Liver (tissue), 9 donors: ENCODE measurements around the gene TACC2. TPM values are rescaled to one million over a fixed set of nuclear protein-coding genes. Genes with fewer than 3 reads are reported as not detected.

Experiments used
- DNase-seq: peaks from one replicate; pipeline ENCODE4 v3.0.0-alpha.2; 2017; ENCODE audit warnings: low spot score
- H3K27ac ChIP-seq, 2 donors: one replicate each; pipeline ENCODE4 v1.7.0; 2013; ENCODE audit warnings: inconsistent platforms in 2 of 2, low read length in 2 of 2, control low read depth in 1 of 2, low read depth in 1 of 2, mild to moderate bottlenecking in 1 of 2
- H3K27me3 ChIP-seq, 4 donors: one replicate each; pipeline versions ENCODE4 v1.6.1 to v1.7.0; 2013; ENCODE audit warnings: low read length in 3 of 4, inconsistent platforms in 1 of 4, mild to moderate bottlenecking in 1 of 4, moderate library complexity in 1 of 4; ENCODE audit not compliant: control insufficient read depth in 4 of 4, insufficient read depth in 4 of 4
- H3K36me3 ChIP-seq, 4 donors: one replicate each; pipeline versions ENCODE4 v1.6.1 to v1.7.0; 2013; ENCODE audit warnings: low read length in 3 of 4, mild to moderate bottlenecking in 3 of 4, low read depth in 1 of 4, moderate library complexity in 1 of 4; ENCODE audit not compliant: control insufficient read depth in 4 of 4, insufficient read depth in 3 of 4
- H3K4me1 ChIP-seq, 4 donors: one replicate each; pipeline versions ENCODE4 v1.6.1 to v1.7.0; 2013; ENCODE audit warnings: low read length in 3 of 4, mild to moderate bottlenecking in 3 of 4, moderate library complexity in 1 of 4; ENCODE audit not compliant: control insufficient read depth in 4 of 4, insufficient read depth in 4 of 4
- H3K4me3 ChIP-seq, 3 donors: one replicate each; pipeline versions ENCODE4 v1.6.1 to v1.7.0; 2013; ENCODE audit warnings: low read length in 3 of 3, control low read depth in 1 of 3, low read depth in 1 of 3, mild to moderate bottlenecking in 1 of 3
- H3K9ac ChIP-seq, 2 donors: one replicate each; pipeline ENCODE4 v1.7.0; 2013; ENCODE audit warnings: low read length in 2 of 2, mild to moderate bottlenecking in 2 of 2, moderate library complexity in 2 of 2, control low read depth in 1 of 2, low read depth in 1 of 2
- H3K9me3 ChIP-seq, 4 donors: one replicate each; pipeline versions ENCODE4 v1.6.1 to v1.7.0; 2013; ENCODE audit warnings: low read length in 3 of 4; ENCODE audit not compliant: control insufficient read depth in 4 of 4
- ATF3 ChIP-seq: IDR thresholded peaks from 2 replicates; pipeline ENCODE4 v1.6.1; 2016; ENCODE audit warnings: antibody characterized with exemption
- EGR1 ChIP-seq, 2 donors: IDR thresholded peaks; 2 replicates each; pipeline ENCODE4 v1.6.1; 2016 to 2018; ENCODE audit warnings: antibody characterized with exemption in 2 of 2, low read depth in 2 of 2
- FOXA2 ChIP-seq: IDR thresholded peaks from 2 replicates; pipeline ENCODE4 v1.6.1; 2016; ENCODE audit warnings: antibody characterized with exemption
- GABPA ChIP-seq, 2 donors: IDR thresholded peaks in 1 of 2; conservative IDR thresholded peaks in 1 of 2; 2 replicates each; pipeline ENCODE4 v1.6.1; 2016; ENCODE audit warnings: antibody characterized with exemption in 2 of 2, mild to moderate bottlenecking in 1 of 2, moderate library complexity in 1 of 2
- HNF4G ChIP-seq: IDR thresholded peaks from 2 replicates; pipeline ENCODE4 v1.6.1; 2016; ENCODE audit warnings: antibody characterized with exemption
- JUND ChIP-seq, 2 donors: IDR thresholded peaks; 2 replicates each; pipeline ENCODE4 v1.6.1; 2016; ENCODE audit warnings: antibody characterized with exemption in 2 of 2
- MAX ChIP-seq: IDR thresholded peaks from 2 replicates; pipeline ENCODE4 v1.6.1; 2016; ENCODE audit warnings: antibody characterized with exemption
- NR2F2 ChIP-seq: IDR thresholded peaks from 2 replicates; pipeline ENCODE4 v1.6.1; 2016; ENCODE audit warnings: antibody characterized with exemption
- RAD21 ChIP-seq, 2 donors: IDR thresholded peaks; 2 replicates each; pipeline ENCODE4 v1.6.1; 2016; ENCODE audit warnings: antibody characterized with exemption in 2 of 2, mild to moderate bottlenecking in 2 of 2
- REST ChIP-seq: IDR thresholded peaks from 2 replicates; pipeline ENCODE4 v1.6.1; 2016; ENCODE audit warnings: antibody characterized with exemption, mild to moderate bottlenecking
- SP1 ChIP-seq: IDR thresholded peaks from 2 replicates; pipeline ENCODE4 v1.6.1; 2018; ENCODE audit warnings: antibody characterized with exemption, mild to moderate bottlenecking
- TAF1 ChIP-seq: conservative IDR thresholded peaks from 2 replicates; pipeline ENCODE4 v1.6.1; 2016; ENCODE audit warnings: antibody characterized with exemption, mild to moderate bottlenecking
- YY1 ChIP-seq: IDR thresholded peaks from 2 replicates; pipeline ENCODE4 v1.6.1; 2016; ENCODE audit warnings: antibody characterized with exemption, mild to moderate bottlenecking
- WGBS: extraction: QIAGEN DNeasy Blood & Tissue Kit; methylation state at CpG from one replicate; pipeline ENCODE4 v1.1.7; 2013; 5-methylcytosine and 5-hydroxymethylcytosine counted together
- polyA plus RNA-seq, 2 donors: library from polyadenylated mRNA; stranded (reverse) in 1 of 2; unstranded in 1 of 2; fragments of 200-250 nt in 1 of 2; fragments of >200 nt in 1 of 2; fragmentation: Nextera tagmentation in 1 of 2; extraction: Ambion mirVana in 1 of 2; gene quantifications; one replicate each; pipeline versions ENCODE4 v1.2.1 to v1.2.3, GENCODE V29; 2013 to 2015
- total RNA-seq, 2 donors: library from RNA; depleted of rRNA; stranded (reverse); fragments of >200 nt; gene quantifications; one replicate each; pipeline ENCODE4 v1.2.3, GENCODE V29; 2014
- donor health status: healthy.
- donor health status: healthy.
- donor health status: healthy.
- donor health status: healthy.
- donor health status: healthy.

The TACC2 gene
- total and polyA plus RNA-seq, 4 donors: 1.5 to 9.1 (median 7.8) TPM

- DNase-seq: no peak
- no peaks in the 10 kb centered on the region for H3K36me3 ChIP-seq
- H3K9me3 ChIP-seq: no peaks in the 10 kb centered on the region
- TF ChIP-seq NR2F2 (no peak), FOXA2 (no peak), JUND (IDR thresholded peaks at IDR 0.05) (no peak), MAX (no peak)
- H3K27me3 ChIP-seq: no peaks in the 10 kb centered on the region
- no peak overlapping the region for H3K4me3 ChIP-seq
- WGBS: 91% methylated on average over 6 of the region's 6 CpGs
- H3K27ac ChIP-seq: no peak overlapping the region
- no peaks in the 10 kb centered on the region for H3K4me1 ChIP-seq
- no peak overlapping the region for H3K9ac ChIP-seq
Measured at GRCh38 chr10:122034149-122034756, 45.3 kb downstream of the TACC2 start.

- H3K27ac ChIP-seq: no peak overlapping the region
- no peaks in the 10 kb centered on the region for H3K36me3 ChIP-seq
- no peak overlapping the region for H3K9ac ChIP-seq
- no peaks in the 10 kb centered on the region for H3K9me3 ChIP-seq
- H3K4me1 ChIP-seq: peaks cover 4 to 12% (median 11%) of the 10 kb centered on the region in 4 donors
- H3K4me3 ChIP-seq: no peak overlapping the region
- 83% methylated on average over 8 of the region's 8 CpGs for WGBS
- TF ChIP-seq REST: no peak
- no peak for TF ChIP-seq JUND (IDR thresholded peaks at IDR 0.05)
- no peak for TF ChIP-seq SP1
- TF ChIP-seq TAF1: no peak
- no peak for TF ChIP-seq GABPA (IDR thresholded peaks at IDR 0.05 in 1 of 2, conservative IDR thresholded peaks at IDR 0.05 in 1 of 2)
- TF ChIP-seq YY1: no peak
- no peak for TF ChIP-seq EGR1 (IDR thresholded peaks at IDR 0.05; ENCODE audit: low read depth in 2 of 2)
- no peak for TF ChIP-seq NR2F2
- no peak for TF ChIP-seq HNF4G
- TF ChIP-seq ATF3: no peak
- no peaks in the 10 kb centered on the region for H3K27me3 ChIP-seq
- no peak for DNase-seq
Measured at GRCh38 chr10:122040786-122041185, 51.8 kb downstream of the TACC2 start.

- H3K9me3 ChIP-seq: no peaks in the 10 kb centered on the region
- no peak for TF ChIP-seq RAD21 (IDR thresholded peaks at IDR 0.05)
- TF ChIP-seq JUND (IDR thresholded peaks at IDR 0.05): no peak
- TF ChIP-seq FOXA2: no peak
- WGBS: 92% methylated on average over 1 of the region's 1 CpG
- H3K27ac ChIP-seq: no peak overlapping the region
- peaks cover 4 to 12% (median 11%) of the 10 kb centered on the region in 4 donors for H3K4me1 ChIP-seq
- no peaks in the 10 kb centered on the region for H3K27me3 ChIP-seq
- DNase-seq: no peak
- no peaks in the 10 kb centered on the region for H3K36me3 ChIP-seq
- no peak overlapping the region for H3K4me3 ChIP-seq
- no peak overlapping the region for H3K9ac ChIP-seq
Measured at GRCh38 chr10:122042836-122043235, 53.9 kb downstream of the TACC2 start.
